ENCODE measurements around the gene HOXA6.

The HOXA6 gene

GRCh38 chr7:27141923-27142579, 5.5 kb downstream of the HOXA6 start:
- DNase-seq (ENCODE audit: low read depth, low spot score): no peak
- peak overlapping the region; percentile 69 for H3K27ac ChIP-seq

DNA sequence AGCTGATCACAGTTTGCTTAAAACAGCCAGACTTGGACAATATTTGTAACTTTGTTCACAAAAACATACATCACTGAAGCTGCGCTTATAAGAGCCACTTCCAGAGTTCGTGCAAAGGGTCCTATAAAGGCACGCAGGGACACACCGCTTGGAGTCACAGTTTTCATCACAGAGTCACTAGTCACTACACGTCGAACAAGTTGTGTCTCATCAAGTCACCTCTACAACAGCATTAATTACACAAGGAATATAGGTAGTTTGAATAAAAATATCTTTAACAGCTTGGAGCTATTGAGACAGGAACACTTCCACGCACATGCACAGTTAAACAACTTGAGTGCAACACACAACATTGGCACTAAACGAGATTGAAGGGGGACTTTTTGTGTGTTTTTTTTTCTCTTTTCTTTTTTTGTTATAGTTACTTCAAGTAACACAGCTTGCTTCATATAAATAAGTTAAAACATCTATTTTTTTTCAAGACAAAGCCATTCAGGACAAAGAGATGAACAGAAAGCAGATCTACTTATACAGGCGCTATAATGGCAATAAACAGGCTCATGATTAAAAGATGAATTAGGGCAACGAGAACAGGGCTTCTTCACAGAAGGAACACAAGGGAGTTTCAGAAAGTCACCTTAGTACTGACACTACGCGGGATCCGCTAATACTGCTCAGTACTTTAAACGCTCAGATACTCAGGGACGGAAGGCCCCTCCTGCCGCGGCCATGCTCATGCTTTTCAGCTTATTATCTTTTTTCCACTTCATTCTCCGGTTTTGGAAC, 6.2 kb downstream of the HOXA6 start:
- H3K27ac ChIP-seq: peak overlapping the region; percentile 69
- DNase-seq (ENCODE audit: low read depth, low spot score): no peak

DNA sequence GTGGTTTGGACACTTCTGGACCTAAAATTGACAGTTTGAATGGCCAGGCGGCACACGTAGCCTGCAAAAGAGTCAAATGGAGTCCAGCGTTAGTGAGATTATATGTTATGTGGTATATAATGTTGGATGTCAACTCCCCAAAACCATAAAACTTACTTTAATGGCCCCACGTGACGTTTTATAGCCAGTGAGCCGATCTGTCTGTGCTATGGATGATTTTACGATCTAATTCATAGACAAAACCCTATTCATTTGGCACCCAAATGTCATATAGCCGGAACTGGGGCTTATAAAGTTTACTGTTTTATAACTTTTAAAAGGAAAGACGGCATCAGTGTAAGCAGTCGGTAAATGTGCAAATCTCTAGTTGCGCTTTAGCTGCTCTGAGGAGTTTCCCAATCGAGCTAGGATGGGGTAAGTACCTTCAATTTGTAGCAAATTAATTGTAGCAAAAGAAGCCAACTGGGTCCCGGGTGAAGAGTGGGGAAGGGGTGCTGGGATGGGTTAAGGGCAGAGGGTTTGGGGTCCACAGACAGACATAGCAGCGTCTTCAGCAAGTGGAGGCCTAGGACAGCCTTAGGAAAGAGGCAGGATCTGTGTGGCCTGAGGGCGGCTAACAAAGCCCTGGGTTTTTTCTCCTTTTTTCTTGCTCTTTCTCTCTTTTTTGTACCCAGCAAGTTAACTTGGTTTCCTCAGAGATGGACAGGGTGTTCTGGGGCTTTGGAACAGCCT, 7.3 kb downstream of the HOXA6 start:
- peak overlapping the region; percentile 59 for H3K27ac ChIP-seq

GRCh38 chr7:27139334-27140125, 8.0 kb downstream of the HOXA6 start:
- H3K27ac ChIP-seq: peak overlapping the region; percentile 59
- no peak for DNase-seq (ENCODE audit: low read depth, low spot score)

More for the DNA sequence above, 7.3 kb downstream of the HOXA6 start:
- DNase-seq (ENCODE audit: low read depth, low spot score): no peak

DNA sequence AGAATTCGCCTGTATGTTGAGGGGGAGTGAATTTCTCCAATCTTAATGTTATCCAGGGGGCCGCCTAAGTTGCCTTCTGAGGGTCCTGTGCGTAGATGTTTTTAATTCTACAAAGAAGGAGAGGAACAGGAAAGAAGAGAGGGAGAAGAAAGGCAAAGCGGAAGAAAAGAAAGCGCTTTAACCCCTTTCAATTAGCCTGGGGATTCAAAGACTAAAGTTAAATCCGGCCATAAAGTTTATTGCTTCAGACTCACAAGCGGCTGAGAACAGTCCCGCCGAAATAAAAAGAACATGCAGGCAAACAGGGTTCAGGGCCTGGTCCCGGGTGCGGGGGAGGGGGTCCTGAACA, 8.6 kb downstream of the HOXA6 start:
- no peak for DNase-seq (ENCODE audit: low read depth, low spot score)
- H3K27ac ChIP-seq: peak overlapping the region; percentile 59

GRCh38 chr7:27138472-27138871, 9.1 kb downstream of the HOXA6 start:
- H3K27ac ChIP-seq: peak overlapping the region; percentile 59
- DNase-seq (ENCODE audit: low read depth, low spot score): no peak

DNA sequence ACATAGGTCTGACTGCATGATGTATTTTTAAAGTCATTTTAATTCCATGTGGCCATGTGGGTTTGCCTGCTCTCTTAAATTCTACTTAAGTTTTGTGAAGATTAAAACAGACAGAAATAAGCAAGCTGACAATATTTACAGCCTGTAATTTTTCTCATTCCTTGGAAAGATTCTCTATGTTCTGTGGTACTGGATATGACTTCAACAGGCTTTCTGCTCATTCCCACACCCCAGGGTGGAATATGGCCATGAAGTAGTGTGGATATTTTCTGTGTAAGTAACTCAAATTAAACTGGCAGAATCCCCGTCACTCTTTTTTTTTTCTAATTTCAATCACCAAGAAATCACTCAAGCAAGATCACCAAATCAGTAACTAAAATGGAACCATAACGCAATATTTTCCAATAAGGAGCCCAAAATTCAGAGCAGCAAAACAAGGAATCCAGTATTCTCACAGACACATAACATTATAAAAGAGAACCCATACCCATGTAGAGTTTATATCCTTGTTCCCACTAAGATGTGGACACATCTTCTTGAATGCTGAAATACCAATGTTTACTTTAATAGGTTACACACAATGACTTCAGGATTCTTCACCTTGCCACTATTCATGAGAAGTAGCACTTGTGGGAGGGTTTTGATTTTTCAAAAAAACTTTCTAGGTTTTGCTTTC, 9.8 kb downstream of the HOXA6 start:
- no peak for DNase-seq (ENCODE audit: low read depth, low spot score)
- peak overlapping the region; percentile 59 for H3K27ac ChIP-seq

GRCh38 chr7:27134392-27134791, 13.2 kb downstream of the HOXA6 start:
- peak overlapping the region; percentile 33 for H3K27ac ChIP-seq
- DNase-seq (ENCODE audit: low read depth, low spot score): no peak

DNA sequence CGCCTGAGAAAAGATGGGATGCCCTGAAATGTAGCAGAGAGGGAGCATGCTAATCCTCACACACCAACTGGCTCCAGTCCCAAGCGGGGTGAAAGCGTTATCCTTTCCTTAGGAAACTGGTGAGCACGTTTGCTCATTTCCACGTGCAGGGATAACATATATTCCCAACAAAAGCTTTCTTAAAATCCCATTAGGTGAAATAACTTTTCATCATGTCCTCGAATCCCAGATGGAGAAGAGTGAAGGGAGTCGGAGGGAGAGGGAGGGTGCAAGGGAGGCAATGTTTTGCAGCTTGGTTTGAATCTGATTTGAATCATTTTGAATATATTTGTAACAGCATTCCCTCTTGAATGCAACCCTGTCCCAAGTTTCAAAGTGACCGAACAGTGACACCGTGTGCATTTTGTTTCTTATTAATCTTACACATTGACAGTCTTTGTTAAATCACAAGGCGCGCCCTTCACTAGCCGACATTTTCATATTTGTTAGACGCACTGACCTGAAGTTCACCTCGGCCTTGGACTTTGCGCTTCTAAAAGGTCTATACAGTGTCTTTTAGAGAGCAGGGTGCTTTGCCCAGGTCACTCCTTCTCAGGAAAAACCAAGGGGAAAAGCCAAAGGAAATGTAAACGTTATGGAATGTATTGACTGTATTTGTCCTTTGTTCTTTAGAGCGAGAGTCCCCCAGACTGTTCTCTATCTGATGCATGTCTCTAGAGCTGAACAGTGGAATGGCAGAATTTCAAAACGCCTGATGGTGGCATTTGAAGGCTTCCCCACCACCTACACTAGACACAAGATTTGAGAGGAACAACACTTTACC, 14.0 kb downstream of the HOXA6 start:
- DNase-seq (ENCODE audit: low read depth, low spot score): no peak
- H3K27ac ChIP-seq: peak overlapping the region; percentile 33

DNA sequence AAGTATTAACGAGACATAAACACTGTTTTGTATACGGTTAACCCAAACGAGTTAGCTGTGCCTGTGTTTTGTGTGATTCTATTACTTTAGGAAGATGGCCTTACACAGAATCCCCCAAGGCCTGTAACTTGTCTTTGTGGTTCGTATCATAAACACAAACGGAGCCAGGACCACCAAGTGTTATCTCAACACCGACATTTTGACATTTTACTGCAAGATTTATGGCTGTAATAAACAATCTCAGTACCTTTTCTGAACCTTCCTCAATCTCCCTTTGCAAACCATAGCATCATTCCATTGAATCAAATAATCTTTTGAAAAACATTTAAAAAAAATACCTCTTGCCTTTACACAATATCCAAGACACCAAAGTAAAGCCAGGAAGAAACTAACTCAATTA, 14.6 kb downstream of the HOXA6 start:
- no peak for DNase-seq (ENCODE audit: low read depth, low spot score)
- H3K27ac ChIP-seq: no peak overlapping the region

- DNase-seq (ENCODE audit: low read depth, low spot score): no peak
- no peak overlapping the region for H3K27ac ChIP-seq
Observed at GRCh38 chr7:27132214-27132613, 15.4 kb downstream of the HOXA6 start.

- H3K27ac ChIP-seq: no peak overlapping the region
- no peak for DNase-seq (ENCODE audit: low read depth, low spot score)
Observed at GRCh38 chr7:27131390-27131819, 16.2 kb downstream of the HOXA6 start.

GRCh38 chr7:27130540-27131389, 16.8 kb downstream of the HOXA6 start, which contains the start of gene HOXA4:
TSS of gene HOXA4 (minus strand) at chr7:27130757. CDS start at chr7:27130733, 24 bp downstream.
- no peak for DNase-seq (ENCODE audit: low read depth, low spot score)
- H3K27ac ChIP-seq: peak within 1 kb of the TSS; percentile 2

DNA sequence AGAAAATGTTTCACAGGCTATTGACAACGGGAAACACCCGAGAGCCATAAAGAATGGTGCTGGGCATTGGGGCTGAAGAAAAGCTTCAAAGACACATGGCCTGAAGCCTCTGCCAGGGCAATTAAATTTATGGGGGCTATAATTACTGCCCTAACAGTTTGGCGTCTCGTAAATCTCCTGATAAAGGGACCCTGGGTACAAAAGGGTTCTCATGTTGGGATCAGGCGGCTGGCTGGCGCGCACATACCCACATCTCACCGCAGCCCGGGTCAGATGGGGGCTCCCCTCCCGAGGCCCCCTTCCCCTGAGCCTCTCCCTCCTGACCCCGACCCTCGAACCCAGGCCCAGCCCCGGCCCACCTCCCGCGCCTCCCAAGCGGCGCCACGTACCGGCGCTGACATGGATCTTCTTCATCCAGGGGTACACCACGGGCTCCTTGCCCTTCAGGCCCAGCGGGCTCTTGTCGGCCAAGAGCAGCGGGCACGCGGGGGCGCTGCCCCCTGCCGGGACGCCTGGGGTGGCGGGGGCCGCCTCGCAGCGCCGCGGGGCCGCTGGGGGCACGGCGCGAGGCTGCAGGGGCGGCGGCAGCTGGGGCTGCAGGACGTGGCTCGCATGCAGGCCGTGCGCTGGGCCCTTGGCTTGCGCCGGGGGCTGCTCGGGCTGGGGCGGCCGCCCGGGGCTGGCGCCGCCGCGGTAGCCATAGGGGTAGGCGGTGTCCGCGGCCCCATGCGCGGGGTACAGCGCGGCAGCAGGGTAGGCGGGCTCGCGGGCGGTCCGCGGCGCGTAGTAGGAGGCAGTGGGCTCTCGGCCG, 17.6 kb downstream of the HOXA6 start:
- no peak for DNase-seq (ENCODE audit: low read depth, low spot score)
- no peak overlapping the region for H3K27ac ChIP-seq

- H3K27ac ChIP-seq: no peak overlapping the region
- DNase-seq (ENCODE audit: low read depth, low spot score): no peak
Observed at GRCh38 chr7:27128776-27129728, 18.5 kb downstream of the HOXA6 start.

GRCh38 chr7:27128034-27128433, 19.5 kb downstream of the HOXA6 start:
- no peak overlapping the region for H3K27ac ChIP-seq
- DNase-seq (ENCODE audit: low read depth, low spot score): no peak

All from epithelial cell of prostate (primary cell).